Sigmoid colon (tissue), 4 donors: Measurements from ENCODE around the gene APOBEC3F.
"Not testable (repeated sequence)": the region's sequence is repeated elsewhere in the genome, so short reads cannot be mapped to it uniquely, and the experiment has no call there.

Experiments
- CTCF ChIP-seq, 4 experiments: fragments of 450-650 bp in 3 of 4; fragments of 200-600 bp in 1 of 4; IDR thresholded peaks; one replicate each; pipeline ENCODE4 v1.5.1; 2016 to 2019; ENCODE audit warnings: antibody characterized with exemption in 4 of 4, mild to moderate bottlenecking in 3 of 4, moderate library complexity in 2 of 4
- POLR2A ChIP-seq, 2 donors: fragments of 450-650 bp; IDR thresholded peaks; one replicate each; pipeline ENCODE4 v1.6.1; 2016; ENCODE audit warnings: antibody characterized with exemption in 2 of 2, mild to moderate bottlenecking in 2 of 2, moderate library complexity in 2 of 2
- POLR2AphosphoS5 ChIP-seq, 4 donors: sonication (generic); formaldehyde crosslinking; IDR thresholded peaks; one replicate each; pipeline ENCODE4 v1.6.1; 2017; ENCODE audit warnings: antibody characterized with exemption in 4 of 4

GRCh38 chr22:38992871-38993371 lies 47.7 kb upstream of the APOBEC3F start:
- TF ChIP-seq POLR2A, CTCF, POLR2AphosphoS5 (IDR thresholded peaks at IDR 0.05): not testable (repeated sequence)
